Neural progenitor cell (in vitro differentiated cells): ENCODE measurements around the gene ASTN1. TPM values are rescaled to one million over a fixed set of nuclear protein-coding genes. Genes with fewer than 3 reads are reported as not detected.

ENCODE experiments used
- DNase-seq: peaks from one replicate; pipeline ENCODE4 v3.0.0-alpha.2; 2016; ENCODE audit warnings: low spot score
- H2AFZ ChIP-seq: fragments of 200-600 bp; sonication (generic); replicated peaks from 2 replicates; pipeline ENCODE4 v1.6.1; 2016; ENCODE audit warnings: antibody characterized with exemption
- H3F3A ChIP-seq: fragments of 200-600 bp; sonication (generic); 2 replicates; pipeline ENCODE4 v1.6.1; 2016; ENCODE audit warnings: antibody characterized with exemption, low read depth
- H3K27ac ChIP-seq: fragments of 200-600 bp; sonication (generic); 2 replicates; pipeline ENCODE4 v1.5.1; 2016; ENCODE audit warnings: mild to moderate bottlenecking
- H3K27me3 ChIP-seq: fragments of 200-600 bp; sonication (generic); 2 replicates; pipeline ENCODE4 v1.6.1; 2016; ENCODE audit warnings: mild to moderate bottlenecking, moderate library complexity
- H3K36me3 ChIP-seq: fragments of 200-600 bp; sonication (generic); 2 replicates; pipeline ENCODE4 v1.5.1; 2016
- H3K4me1 ChIP-seq: fragments of 200-600 bp; sonication (generic); 2 replicates; pipeline ENCODE4 v1.6.1; 2016; ENCODE audit warnings: mixed run types
- H3K4me2 ChIP-seq: fragments of 200-600 bp; sonication (generic); 2 replicates; pipeline ENCODE4 v1.6.1; 2016
- H3K4me3 ChIP-seq: fragments of 200-600 bp; sonication (generic); 2 replicates; pipeline ENCODE4 v1.5.1; 2016
- H3K79me2 ChIP-seq: fragments of 200-600 bp; sonication (generic); 2 replicates; pipeline ENCODE4 v1.6.1; 2016; ENCODE audit warnings: low read depth
- H3K9ac ChIP-seq: fragments of 200-600 bp; sonication (generic); 2 replicates; pipeline ENCODE4 v1.6.1; 2016
- H3K9me3 ChIP-seq: fragments of 200-600 bp; sonication (generic); 2 replicates; pipeline ENCODE4 v1.5.1; 2016; ENCODE audit warnings: low read depth
- H4K20me1 ChIP-seq: fragments of 200-600 bp; sonication (generic); 2 replicates; pipeline ENCODE4 v1.6.1; 2016; ENCODE audit warnings: low read depth
- H3K27ac Mint-ChIP-seq: 3 replicates; pipeline ENCODE4 v1.8.0; 2021; ENCODE audit warnings: mixed read lengths
- H3K27me3 Mint-ChIP-seq: 2 replicates; pipeline ENCODE4 v1.8.0; 2022; ENCODE audit warnings: low read depth, mild to moderate bottlenecking, inconsistent platforms, moderate library complexity, mixed read lengths; ENCODE audit not compliant: insufficient read depth
- H3K36me3 Mint-ChIP-seq: 3 replicates; pipeline ENCODE4 v1.8.0; 2021; ENCODE audit warnings: mixed read lengths
- H3K4me1 Mint-ChIP-seq: 3 replicates; pipeline ENCODE4 v1.8.0; 2021; ENCODE audit warnings: mixed read lengths
- H3K4me3 Mint-ChIP-seq: 3 replicates; pipeline ENCODE4 v1.8.0; 2021; ENCODE audit warnings: mild to moderate bottlenecking, moderate library complexity, mixed read lengths
- H3K9me3 Mint-ChIP-seq: 3 replicates; pipeline ENCODE4 v1.8.0; 2020; ENCODE audit warnings: mixed read lengths
- CTCF ChIP-seq: fragments of 200-600 bp; sonication (generic); IDR thresholded peaks from 2 replicates; pipeline ENCODE4 v1.5.1; 2017; ENCODE audit warnings: antibody characterized with exemption, mild to moderate bottlenecking
- EZH2 ChIP-seq: fragments of 200-600 bp; sonication (generic); IDR thresholded peaks from 2 replicates; pipeline ENCODE4 v1.6.1; 2017; ENCODE audit warnings: antibody characterized with exemption, mild to moderate bottlenecking, moderate library complexity
- EZH2phosphoT487 ChIP-seq: fragments of 200-600 bp; sonication (generic); IDR thresholded peaks from 2 replicates; pipeline ENCODE4 v1.6.1; 2017; ENCODE audit warnings: antibody characterized with exemption
- total RNA-seq: library from RNA; depleted of rRNA; stranded (reverse); fragments of >200 nt; gene quantifications from 2 replicates; pipeline ENCODE4 v1.2.3, GENCODE V29; 2015; ENCODE audit warnings: low replicate concordance

ASTN1 gene
- total RNA-seq, 1 donor from 2014 or later = 7.7 TPM

GRCh38 chr1:177091040-177091439, 73.5 kb downstream of the ASTN1 start:
- Histone ChIP-seq H3K36me3 (no peaks in the 10 kb centered on the region), H3K27me3 (no peaks in the 10 kb centered on the region), H3K79me2 (no peaks in the 10 kb centered on the region), H4K20me1 (no peaks in the 10 kb centered on the region), H3K9ac (no peak overlapping the region), H3K4me2 (no peak overlapping the region), H3K27ac (no peak overlapping the region), H3K4me1 (peaks cover 19% of the 10 kb centered on the region), H3K4me3 (no peak overlapping the region), H3F3A (no peaks in the 10 kb centered on the region), H3K9me3 (no peaks in the 10 kb centered on the region), H2AFZ (no peak overlapping the region)
- TF ChIP-seq EZH2 (no peak), EZH2phosphoT487 (no peak), CTCF (no peak)
- no peak for DNase-seq
- Mint-ChIP-seq H3K27ac (no peak overlapping the region), H3K4me3 (no peak overlapping the region), H3K4me1 (peaks cover 20% of the 10 kb centered on the region), H3K36me3 (peaks cover 8% of the 10 kb centered on the region), H3K9me3 (peaks cover 2% of the 10 kb centered on the region), H3K27me3 (no peaks in the 10 kb centered on the region)

GRCh38 chr1:177088966-177089365, 75.5 kb downstream of the ASTN1 start:
- Histone ChIP-seq H3K4me3 (no peak overlapping the region), H3F3A (no peaks in the 10 kb centered on the region), H3K27me3 (no peaks in the 10 kb centered on the region), H3K4me2 (no peak overlapping the region), H3K27ac (no peak overlapping the region), H4K20me1 (no peaks in the 10 kb centered on the region), H2AFZ (peak overlapping the region; percentile 39), H3K36me3 (no peaks in the 10 kb centered on the region), H3K4me1 (peaks cover 19% of the 10 kb centered on the region), H3K79me2 (no peaks in the 10 kb centered on the region), H3K9ac (no peak overlapping the region), H3K9me3 (no peaks in the 10 kb centered on the region)
- Mint-ChIP-seq H3K36me3 (peaks cover 8% of the 10 kb centered on the region), H3K9me3 (peaks cover 2% of the 10 kb centered on the region), H3K27me3 (no peaks in the 10 kb centered on the region), H3K4me1 (peaks cover 20% of the 10 kb centered on the region), H3K27ac (peak overlapping the region; percentile 22), H3K4me3 (no peak overlapping the region)
- TF ChIP-seq CTCF (no peak), EZH2phosphoT487 (no peak)
- peak; percentile 24 for DNase-seq

GRCh38 chr1:177082855-177083693, 81.4 kb downstream of the ASTN1 start:
- H3K79me2 ChIP-seq = no peaks in the 10 kb centered on the region
- no peaks in the 10 kb centered on the region for H3K9me3 ChIP-seq
- H3F3A ChIP-seq = no peaks in the 10 kb centered on the region
- no peaks in the 10 kb centered on the region for H4K20me1 ChIP-seq
- H3K4me2 ChIP-seq = no peak overlapping the region
- peaks cover 7% of the 10 kb centered on the region for H3K4me1 ChIP-seq
- no peak for TF ChIP-seq CTCF
- no peak for TF ChIP-seq EZH2phosphoT487
- TF ChIP-seq EZH2 = no peak
- no peak overlapping the region for H2AFZ ChIP-seq
- H3K27me3 Mint-ChIP-seq = no peaks in the 10 kb centered on the region
- peaks cover 1% of the 10 kb centered on the region for H3K36me3 Mint-ChIP-seq
- H3K4me1 Mint-ChIP-seq = peaks cover 32% of the 10 kb centered on the region
- no peak overlapping the region for H3K9ac ChIP-seq
- H3K27ac Mint-ChIP-seq = no peak overlapping the region
- H3K27me3 ChIP-seq = no peaks in the 10 kb centered on the region
- H3K9me3 Mint-ChIP-seq = peaks cover 2% of the 10 kb centered on the region
- H3K36me3 ChIP-seq = no peaks in the 10 kb centered on the region
- no peak for DNase-seq
- no peak overlapping the region for H3K27ac ChIP-seq
- no peak overlapping the region for H3K4me3 ChIP-seq
- no peak overlapping the region for H3K4me3 Mint-ChIP-seq
